GM18907 (cell line): ENCODE measurements around the gene ACIN1.
A peak's percentile ranks its signal among the peaks of the same experiment; 100 is the strongest.
"Not testable (repeated sequence)": the region's sequence is repeated elsewhere in the genome, so short reads cannot be mapped to it uniquely, and the experiment has no call there.

Source experiments
- ATAC-seq: cut with Tn5 transposase; IDR thresholded peaks from one replicate; pipeline ENCODE4 v1.9.1; 2021; ENCODE audit warnings: mild to moderate bottlenecking, moderate library complexity; ENCODE audit not compliant: unreplicated experiment

ACIN1 gene

DNA sequence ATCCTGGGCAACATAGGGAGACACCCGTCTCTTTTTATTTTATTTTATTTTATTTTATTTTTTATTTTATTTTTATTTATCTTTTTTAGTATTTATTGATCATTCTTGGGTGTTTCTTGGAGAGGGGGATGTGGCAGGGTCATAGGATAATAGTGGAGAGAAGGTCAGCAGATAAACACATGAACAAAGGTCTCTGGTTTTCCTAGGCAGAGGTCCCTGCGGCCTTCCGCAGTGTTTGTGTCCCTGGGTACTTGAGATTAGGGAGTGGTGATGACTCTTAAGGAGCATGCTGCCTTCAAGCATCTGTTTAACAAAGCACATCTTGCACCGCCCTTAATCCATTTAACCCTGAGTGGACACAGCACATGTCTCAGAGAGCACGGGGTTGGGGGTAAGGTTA is 12.7 kb upstream of the ACIN1 start:
- ATAC-seq, result not testable (repeated sequence)

DNA sequence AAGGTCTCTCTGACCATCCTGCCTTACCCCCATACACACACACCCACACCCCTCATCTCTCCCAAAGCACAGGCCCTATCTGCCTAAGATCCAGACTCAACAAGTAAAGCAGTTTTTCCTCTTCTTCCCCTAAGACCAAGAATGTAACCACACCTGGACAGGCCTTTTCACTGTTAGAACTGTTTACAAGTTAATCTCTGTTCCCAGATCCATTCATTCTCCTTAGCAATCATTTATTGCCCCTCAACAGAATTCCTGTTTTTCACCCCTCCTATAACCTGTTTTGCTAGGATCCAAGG is 11.8 kb upstream of the ACIN1 start:
- no peak for ATAC-seq

DNA sequence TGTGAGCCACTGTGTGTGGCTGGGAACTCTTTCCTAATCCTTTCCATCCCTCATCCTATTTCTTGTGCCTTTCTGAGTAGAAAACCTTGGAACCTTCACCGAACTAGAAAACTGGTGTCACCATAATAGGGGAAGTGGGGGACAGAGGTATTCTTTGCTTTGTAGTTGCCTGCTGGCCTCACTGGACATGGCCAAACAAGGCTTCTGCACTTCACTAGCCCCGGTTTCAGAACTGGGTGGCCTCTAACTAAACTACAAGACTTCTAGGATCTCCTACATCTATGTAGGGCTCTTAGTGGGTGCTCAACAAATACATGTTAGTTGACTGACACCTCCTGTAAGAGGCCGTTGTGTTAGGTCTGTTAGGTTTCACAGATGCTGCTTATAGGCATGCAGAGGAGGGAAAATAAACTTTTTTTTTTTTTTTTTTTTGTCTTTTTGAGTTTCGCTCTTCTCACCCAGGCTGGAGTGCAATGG is 10.4 kb upstream of the ACIN1 start:
- no peak for ATAC-seq

GRCh38 chr14:23104591-23105347 is 9.8 kb upstream of the ACIN1 start, which contains the start of gene CIROP:
TSS of gene CIROP (minus strand) at chr14:23104989. CDS start at chr14:23104920, 69 bp downstream.
- no peak for ATAC-seq

- ATAC-seq, result no peak
Observed at GRCh38 chr14:23104070-23104590, 9.2 kb upstream of the ACIN1 start.

GRCh38 chr14:23103581-23103980 is 8.6 kb upstream of the ACIN1 start:
- ATAC-seq, result no peak

GRCh38 chr14:23102801-23103200 is 7.9 kb upstream of the ACIN1 start:
- no peak for ATAC-seq

DNA sequence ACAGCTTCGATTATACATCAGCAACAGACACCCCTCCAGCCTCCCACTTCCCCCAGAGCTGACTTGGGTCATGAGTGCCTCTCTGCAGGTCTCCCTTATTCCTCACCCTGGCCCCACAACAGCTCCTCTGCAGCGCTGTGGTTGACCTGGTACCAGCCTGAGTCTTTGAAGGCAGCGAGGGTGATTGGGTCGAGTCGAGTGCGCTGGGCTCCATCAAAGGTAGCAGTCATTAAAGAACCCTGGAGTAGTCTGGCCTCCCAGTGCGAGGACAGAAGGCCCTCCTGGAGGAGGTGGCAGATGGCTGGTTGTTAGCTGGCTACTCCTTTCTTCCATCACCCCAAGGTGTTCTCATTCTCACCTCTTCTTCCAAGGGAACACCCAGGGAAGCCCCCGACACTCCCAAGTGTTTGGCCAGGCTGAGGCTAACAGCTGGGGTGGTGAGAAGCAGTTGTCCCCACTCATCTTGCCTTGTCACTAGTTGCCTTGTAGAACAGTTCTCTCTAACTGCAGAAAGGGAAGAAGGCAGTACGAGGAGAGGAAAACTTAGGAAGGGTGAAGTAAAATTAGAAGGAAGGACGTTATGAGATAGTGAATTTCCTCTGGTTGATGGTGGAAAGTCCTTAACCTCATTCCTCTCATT is 7.2 kb upstream of the ACIN1 start:
- no peak for ATAC-seq

GRCh38 chr14:23101213-23101970 is 6.5 kb upstream of the ACIN1 start:
- ATAC-seq, result no peak

GRCh38 chr14:23099212-23099861 is 4.4 kb upstream of the ACIN1 start:
- no peak for ATAC-seq

DNA sequence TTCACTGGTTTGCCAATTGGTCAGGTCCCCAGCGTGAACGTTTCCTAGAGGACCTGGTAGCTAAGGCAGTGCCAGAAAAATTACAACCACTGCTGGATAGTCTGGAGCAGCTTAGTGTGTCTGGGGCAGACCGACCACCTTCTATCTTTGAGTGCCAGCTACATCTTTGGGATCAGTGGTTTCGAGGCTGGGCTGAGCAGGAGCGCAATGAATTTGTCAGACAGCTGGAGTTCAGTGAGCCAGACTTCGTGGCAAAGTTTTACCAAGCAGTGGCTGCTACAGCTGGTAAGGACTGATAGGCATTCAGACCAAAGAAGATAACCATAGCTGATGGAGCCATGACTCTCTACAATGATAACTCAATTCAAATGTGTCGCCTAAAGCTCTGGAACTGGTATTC is 2.9 kb upstream of the ACIN1 start:
- no peak for ATAC-seq

DNA sequence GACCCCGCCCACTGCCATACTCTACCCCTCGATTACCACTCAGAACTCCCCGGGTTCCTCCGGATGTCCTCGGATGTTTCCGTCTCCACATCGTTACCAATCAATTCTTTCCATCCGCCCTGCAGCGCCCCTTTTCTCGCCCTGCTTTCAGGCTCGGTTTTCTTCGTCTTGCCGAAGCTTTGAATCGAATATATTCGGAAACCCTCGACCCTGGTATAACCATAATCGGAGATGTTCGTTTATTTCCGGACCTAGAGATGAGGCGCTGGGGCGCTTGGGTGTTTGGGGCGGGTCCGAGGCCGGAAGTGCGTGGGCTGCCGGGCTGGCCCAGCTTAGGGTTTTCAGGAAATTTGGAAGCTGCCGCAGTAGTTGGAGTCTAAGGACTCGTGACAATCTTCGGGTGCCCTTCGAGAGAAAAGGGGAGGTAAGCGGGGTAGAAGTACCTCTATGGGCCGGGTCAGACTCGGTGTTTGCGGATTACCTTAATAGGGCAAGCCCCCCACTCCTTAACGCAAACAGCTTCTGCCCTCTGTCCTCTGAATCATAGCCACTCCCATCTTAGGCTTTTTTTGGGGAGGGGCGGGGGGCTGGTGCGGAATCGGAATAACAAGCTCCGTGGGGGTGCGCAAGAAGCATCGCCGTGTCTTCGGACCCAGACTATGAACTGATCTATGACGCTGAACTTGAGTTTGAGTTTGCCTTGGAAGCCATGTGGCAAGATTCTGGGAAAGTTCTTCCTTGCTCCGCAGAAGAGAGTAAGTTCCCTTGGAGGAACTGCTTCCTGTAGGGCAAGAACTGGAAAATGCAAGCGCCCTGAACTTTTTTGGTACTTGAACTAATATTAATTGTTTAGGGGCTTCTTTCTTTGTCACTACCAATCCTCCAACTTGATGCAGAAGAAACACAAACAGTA is 516 bp upstream of the ACIN1 start, which contains the start of gene C14orf119:
Gene C14orf119, plus strand, starts transcription at position 310 of the 913 bp plus-strand sequence. CDS start 2,154 bp downstream, outside the sequence.
- peak; percentile 94 for ATAC-seq

GRCh38 chr14:23093991-23094665 is 808 bp downstream of the ACIN1 start:
- no peak for ATAC-seq

DNA sequence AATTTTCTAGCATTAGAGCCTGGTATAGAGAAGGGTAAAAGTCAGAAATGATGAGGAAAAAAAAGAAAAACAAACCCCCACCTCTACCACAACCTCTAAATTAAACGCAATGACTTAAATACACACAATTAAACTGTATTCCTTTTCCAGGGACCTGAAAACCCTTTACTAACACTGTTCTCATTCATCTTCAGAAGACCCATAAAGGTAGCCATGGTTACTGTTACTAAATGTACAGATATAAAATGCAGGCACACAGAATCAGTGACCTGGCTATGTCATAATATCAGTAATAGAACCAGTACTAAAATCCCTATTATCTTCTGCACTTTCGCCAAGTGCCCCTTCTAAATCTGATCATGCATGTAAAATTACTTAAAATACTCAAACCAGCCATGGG is 1.4 kb downstream of the ACIN1 start:
- no peak for ATAC-seq

GRCh38 chr14:23093104-23093503 is 1.8 kb downstream of the ACIN1 start:
- no peak for ATAC-seq

DNA sequence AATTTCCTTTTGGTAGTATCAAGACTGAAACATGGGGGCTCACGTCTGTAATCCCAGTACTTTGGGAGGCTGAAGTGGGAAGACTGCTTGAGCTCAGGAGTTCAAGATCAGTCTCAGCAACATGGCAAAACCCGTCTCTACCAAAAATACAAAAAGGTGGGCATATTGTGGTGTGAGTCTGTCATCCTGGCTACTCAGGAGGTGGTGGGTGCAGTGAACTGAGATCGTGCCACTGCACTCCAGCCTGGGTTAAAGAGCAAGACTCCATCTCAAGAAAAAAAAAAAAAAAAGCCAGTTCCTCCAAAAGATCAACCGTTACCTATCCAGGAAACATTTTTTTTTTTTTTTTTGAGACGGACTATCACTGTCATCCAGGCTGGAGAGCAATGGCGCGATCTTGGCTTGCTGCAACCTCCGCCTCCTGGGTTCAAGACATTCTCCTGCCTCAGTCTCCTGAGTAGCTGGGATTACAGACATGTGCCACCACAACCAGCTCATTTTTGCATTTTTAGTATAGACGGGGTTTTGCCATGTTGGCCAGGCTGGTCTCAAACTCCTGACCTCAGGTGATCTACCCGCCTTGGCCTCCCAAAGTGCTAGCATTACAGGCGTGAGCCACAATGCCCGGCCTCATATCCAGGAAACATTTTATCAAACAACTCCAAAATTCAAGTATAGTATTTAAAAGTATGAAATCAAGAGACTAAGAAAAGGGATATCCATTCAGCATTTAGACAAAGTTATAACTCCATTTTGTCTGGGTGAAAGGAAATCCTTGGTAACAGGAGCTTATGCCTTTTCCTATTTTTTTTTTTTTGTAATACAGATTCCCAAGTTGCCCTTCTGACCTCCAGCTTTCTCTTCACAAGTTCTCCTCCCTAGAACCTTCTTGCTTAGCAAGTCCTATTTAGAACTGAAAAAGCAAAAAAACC is 3.4 kb downstream of the ACIN1 start:
- ATAC-seq, result no peak

DNA sequence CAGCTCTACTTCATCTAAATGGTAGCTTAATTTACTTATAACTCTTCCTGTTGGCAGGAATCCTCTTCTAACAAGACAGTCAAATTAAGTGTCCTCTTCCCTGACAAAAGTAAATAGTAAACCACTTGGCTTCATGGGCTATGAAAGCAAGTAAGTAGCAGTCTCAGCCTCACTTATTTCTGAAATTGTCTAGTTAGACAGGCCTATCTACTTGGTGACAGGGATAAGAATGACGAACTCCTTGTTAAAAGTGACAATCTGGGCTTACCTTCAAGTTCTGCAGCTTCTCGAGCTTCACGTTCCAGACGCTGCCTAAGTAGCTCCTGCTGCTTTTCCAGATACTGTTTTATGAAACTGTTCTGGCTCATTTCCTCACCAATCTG is 4.7 kb downstream of the ACIN1 start:
- ATAC-seq, result no peak

GRCh38 chr14:23089498-23090253 is 5.3 kb downstream of the ACIN1 start:
- no peak for ATAC-seq
